GM21717 (cell line): Measurements from ENCODE around the gene PCDHB5.
"Not testable (repeated sequence)": the region's sequence is repeated elsewhere in the genome, so short reads cannot be mapped to it uniquely, and the experiment has no call there.

Source experiments
- ATAC-seq: cut with Tn5 transposase; IDR thresholded peaks from one replicate; pipeline ENCODE4 v1.9.1; 2021; ENCODE audit warnings: mild to moderate bottlenecking, moderate library complexity; ENCODE audit not compliant: unreplicated experiment

PCDHB5 gene

GRCh38 chr5:141151632-141152031 is 16.6 kb downstream of the PCDHB5 start:
- not testable (repeated sequence) for ATAC-seq

GRCh38 chr5:141152096-141152495 is 17.1 kb downstream of the PCDHB5 start:
- not testable (repeated sequence) for ATAC-seq

GRCh38 chr5:141155540-141156374 is 20.8 kb downstream of the PCDHB5 start:
- no peak for ATAC-seq

GRCh38 chr5:141157356-141157755 is 22.4 kb downstream of the PCDHB5 start:
- not testable (repeated sequence) for ATAC-seq

GRCh38 chr5:141157901-141158300 is 22.9 kb downstream of the PCDHB5 start:
- not testable (repeated sequence) for ATAC-seq

- ATAC-seq = no peak
These were observed 37.6 kb downstream of the PCDHB5 start, which contains the start of gene PCDHB7 for GRCh38 chr5:141172381-141173204. Gene PCDHB7 (plus strand): TSS chr5:141172644. CDS start chr5:141172836, 192 bp downstream.

- ATAC-seq = not testable (repeated sequence)
These were observed 39.5 kb downstream of the PCDHB5 start for GRCh38 chr5:141174291-141175104.

GRCh38 chr5:141175933-141176332 is 40.9 kb downstream of the PCDHB5 start:
- ATAC-seq = no peak

- not testable (repeated sequence) for ATAC-seq
These were observed 42.7 kb downstream of the PCDHB5 start, which contains the start of gene PCDHB8 for GRCh38 chr5:141177577-141178191. Gene PCDHB8 (plus strand): TSS chr5:141177790. CDS start chr5:141178035, 245 bp downstream.

- ATAC-seq = not testable (repeated sequence)
These were observed 44.4 kb downstream of the PCDHB5 start for GRCh38 chr5:141179371-141179770.

- ATAC-seq = not testable (repeated sequence)
These were observed 44.9 kb downstream of the PCDHB5 start for GRCh38 chr5:141179876-141180275.

- no peak for ATAC-seq
These were observed 45.3 kb downstream of the PCDHB5 start for GRCh38 chr5:141180313-141180712.

GRCh38 chr5:141182248-141182647 is 47.2 kb downstream of the PCDHB5 start, which contains the start of gene PCDHB16:
Gene PCDHB16 (plus strand): TSS chr5:141182387. CDS start chr5:141182560, 173 bp downstream.
- no peak for ATAC-seq

GRCh38 chr5:141184117-141184855 is 49.3 kb downstream of the PCDHB5 start:
- not testable (repeated sequence) for ATAC-seq

- no peak for ATAC-seq
These were observed 52.0 kb downstream of the PCDHB5 start, which contains the start of gene PCDHB9 for GRCh38 chr5:141186897-141187512. Gene PCDHB9 (plus strand): TSS chr5:141187161. CDS start chr5:141187319, 158 bp downstream.
